Measurements from ENCODE around the gene ZNF787.
"Not testable (repeated sequence)": the region's sequence is repeated elsewhere in the genome, so short reads cannot be mapped to it uniquely, and the experiment has no call there.

Gene ZNF787

DNA sequence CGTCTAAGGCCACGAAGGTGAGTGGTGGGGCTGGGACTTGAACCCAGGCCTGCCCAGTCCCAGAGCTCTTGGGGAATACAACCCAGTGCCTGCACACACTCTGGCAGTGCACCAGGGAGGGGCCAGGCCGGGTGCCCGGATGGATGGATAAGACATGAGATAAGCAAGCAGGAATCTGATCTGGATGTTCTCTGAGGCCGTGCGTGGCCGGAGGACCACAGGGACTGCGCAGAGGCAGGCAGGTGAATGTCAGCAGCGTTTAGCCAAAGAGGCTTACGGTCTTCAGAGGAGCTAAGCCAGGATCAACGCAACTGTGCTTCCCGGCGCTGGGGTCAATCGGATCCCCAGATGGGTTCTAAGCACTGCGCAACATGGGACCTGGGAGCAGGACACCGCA lies 1.5 kb downstream of the ZNF787 start:
- DNase-seq (ENCODE audit: low read depth), result no peak

DNA sequence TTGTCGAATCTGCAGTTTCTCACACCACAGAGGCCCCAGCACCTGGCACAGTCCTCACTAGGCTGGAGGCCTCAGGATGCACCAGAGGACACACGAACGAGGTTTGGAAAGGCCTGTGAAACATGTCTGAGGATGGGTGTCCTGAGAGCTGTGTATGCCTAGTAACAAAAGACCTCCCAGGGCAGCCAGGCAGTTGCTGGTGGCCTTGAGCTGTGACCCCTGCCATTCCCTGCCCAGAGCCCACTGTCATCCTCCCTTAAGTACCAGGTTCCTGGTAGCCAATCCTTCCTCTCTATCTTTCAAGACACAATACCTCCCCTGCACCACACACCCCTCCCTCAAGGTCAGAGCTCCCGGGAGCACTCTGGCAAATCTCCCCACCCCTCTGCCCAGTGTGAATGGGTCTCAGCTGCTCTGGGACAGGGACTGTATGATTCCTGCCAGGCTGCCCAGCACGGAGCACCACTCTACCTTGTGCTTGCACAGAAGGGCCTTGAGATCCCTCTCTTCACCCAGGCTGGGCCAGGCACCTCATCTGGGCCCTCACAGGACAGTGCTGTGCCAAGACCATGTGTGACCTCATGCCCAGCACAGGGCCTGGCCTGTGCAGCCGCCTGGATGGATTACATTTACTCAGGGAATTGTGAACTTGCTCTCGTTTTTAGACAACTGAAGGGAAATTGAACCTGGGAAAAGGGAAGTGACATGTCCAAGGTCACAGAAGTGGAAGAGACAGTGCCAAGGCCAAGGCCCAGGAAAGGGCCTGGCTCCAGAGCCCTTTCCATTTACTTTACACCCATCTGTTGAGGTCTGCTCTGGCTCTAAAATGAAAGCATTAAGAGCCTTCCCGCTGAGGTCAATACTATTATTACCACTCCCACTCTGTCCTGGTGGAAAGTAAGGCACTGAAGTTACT lies 2.2 kb downstream of the ZNF787 start:
- DNase-seq (ENCODE audit: low read depth), result no peak

DNA sequence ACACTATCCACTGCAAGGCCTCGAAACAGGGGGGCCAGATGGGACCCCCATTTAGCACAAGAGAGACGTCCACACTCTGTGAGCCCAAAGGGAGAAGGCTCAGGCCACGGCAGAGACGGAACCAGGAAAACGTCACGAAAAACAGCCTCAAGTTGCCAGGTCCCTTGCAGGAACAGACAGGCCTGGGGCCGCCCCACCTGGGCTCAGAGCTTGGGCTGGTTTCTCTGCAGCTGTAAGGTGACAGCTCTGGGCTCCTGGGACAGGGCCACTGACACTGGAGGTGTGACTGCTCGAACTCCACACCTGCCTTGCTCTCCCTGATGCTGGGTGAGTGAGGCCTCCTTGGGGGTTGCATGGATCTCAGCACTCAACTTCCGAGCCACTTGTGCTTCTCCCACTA lies 3.2 kb downstream of the ZNF787 start:
- no peak for DNase-seq (ENCODE audit: low read depth)

DNA sequence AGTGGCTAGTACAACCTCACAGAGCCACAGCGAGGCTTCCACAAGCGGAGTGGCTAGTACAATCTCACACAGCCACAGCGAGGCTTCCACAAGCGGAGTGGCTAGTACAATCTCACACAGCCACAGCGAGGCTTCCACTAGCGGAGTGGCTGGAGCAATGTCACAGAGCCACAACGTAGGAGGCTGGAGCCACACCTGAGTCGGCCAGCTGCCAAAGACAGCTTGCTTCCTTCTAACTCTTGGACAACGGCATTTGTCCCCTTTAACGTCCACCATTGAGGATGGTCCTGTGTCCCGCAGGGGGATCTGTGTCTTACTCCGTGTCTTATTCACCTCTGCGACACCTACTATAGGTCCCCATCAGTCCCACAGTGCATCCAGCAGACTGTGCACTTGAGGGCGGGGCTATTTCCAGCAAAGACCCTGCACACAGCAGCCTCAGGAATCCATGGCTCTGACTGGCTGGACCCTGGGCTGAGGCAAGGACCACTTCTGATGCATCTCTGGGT lies 3.7 kb downstream of the ZNF787 start:
- no peak for DNase-seq (ENCODE audit: low read depth)

DNA sequence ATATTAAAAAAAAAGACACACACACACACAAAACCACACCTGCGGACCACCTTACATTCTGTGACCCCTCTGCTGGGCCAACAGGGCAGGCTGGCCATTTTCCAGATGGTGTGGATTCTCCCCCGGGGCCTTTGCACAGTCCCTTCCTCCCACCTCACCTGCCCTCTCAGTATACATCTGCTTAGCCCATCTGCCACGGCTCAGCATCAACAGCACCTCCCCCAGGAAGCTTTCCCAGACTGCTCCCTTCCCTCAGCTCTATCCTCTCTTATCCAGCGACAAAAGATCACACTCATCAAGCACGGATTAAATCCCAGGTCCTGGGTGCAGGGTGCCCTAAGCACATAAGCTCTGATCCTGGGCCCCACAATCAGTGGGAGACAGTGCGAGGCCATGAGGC lies 4.5 kb downstream of the ZNF787 start:
- DNase-seq (ENCODE audit: low read depth), result no peak

DNA sequence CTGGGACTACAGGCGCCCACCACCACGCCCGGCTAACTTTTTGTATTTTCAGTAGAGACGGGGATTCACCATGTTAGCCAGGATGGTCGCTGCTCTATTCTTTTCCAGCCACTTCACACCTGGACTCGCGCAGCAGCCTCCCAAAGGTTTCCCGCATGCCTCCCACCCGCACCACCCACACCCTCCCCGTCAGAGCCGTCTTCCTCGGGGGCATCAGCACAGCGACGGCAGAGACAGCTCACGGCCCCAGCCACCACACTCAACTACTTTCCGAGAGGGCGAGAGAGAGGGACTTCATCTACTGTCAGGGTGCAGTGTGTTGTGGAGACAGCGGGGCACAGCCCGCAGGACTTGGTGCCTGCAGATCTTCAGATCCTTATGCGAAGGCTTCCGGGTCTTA lies 5.6 kb downstream of the ZNF787 start:
- DNase-seq (ENCODE audit: low read depth), result no peak

DNA sequence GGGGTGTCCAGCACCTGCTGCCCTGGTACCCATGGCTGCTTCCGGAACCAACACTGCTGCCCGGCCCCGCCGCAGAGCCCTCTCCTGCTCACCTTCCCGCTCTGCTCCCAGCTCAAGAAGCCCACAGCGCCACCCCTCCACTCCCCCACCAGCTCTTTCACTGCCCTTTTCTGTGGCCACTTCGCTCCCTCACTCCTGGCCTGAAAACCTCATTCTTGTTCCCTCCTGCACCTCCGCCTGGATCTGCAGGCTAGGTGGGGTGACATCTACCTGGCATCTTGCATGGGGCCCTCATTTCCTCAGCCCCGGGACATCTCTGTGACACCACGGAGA lies 6.4 kb downstream of the ZNF787 start:
- DNase-seq (ENCODE audit: low read depth), result no peak

DNA sequence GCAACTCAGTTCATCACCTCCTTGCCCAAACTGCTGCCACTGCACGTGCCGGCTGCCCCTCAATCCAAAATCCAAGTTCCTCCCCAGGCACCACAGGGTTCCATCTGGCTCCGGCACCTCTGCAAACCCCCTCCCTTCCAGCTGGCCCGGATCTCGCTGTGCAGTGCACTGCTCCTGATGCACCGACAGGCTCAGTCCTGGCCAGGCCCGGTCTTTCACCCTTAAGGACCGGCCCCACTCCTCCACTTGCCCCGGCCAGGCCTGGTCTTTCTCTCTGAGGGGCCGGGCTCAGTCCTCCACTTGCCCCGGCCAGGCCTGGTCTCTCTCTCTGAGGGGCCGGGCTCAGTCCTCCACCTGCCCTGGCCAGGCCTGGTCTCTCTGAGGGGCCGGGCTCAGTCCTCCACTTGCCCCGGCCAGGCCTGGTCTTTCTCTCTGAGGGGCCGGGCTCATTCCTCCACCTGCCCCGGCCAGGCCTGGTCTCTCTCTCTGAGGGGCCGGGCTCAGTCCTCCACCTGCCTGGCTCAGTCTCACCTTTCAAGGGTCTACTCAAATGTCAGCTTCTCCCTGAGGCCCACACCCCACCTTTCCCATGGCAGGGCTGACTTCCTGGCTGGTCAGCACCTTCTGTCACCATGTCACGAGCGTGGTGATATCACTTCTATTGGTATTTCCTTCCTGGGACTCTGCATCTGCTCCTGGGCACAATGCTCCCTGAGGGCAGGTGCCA lies 6.9 kb downstream of the ZNF787 start:
- DNase-seq (ENCODE audit: low read depth), result no peak

DNA sequence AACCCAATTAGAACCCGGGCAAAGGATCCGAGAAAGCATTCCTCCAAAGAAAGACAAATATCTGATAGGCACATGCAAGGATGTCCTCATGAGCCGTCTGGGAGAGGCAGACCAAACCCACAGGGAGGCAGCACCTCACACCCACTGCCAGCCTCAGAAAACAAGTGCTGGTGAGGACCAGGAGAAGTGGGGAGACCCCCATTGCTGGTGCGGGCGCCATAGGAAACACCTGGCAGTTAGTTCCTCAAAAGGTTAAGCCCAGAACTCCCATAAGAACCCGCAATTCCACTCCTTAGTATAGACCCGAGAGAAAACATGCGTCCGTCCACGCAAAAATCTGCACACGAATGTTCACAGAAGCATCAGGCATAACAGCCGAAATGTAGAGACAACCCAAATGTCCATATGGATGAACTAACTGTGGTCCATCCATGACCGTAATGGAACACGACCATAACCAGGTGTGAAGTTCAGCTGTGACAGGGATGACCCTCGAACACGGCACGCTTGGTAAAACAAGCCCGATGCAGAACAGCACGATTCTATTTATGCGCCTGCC lies 7.9 kb downstream of the ZNF787 start:
- DNase-seq (ENCODE audit: low read depth), result no peak

DNA sequence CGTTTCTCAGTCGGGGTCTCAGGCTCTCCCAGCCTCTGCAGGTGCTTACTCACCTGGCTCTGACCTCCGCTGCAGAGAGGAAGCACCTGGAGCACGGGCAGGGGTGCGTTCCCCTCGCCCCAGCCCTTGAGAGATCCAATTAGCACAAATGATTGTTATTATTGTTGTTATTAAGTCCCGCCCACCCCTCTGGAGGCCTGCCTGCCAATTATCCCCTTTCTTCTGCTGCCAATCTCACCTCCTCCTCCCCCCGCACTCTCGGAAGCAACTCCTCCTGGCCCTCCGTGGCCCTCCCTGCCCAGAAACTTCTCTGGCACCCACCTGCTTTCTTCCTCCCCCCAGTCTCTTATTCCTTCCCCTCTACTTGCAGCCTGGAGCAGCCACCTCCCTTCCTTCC lies 8.8 kb downstream of the ZNF787 start:
- DNase-seq (ENCODE audit: low read depth), result no peak

DNA sequence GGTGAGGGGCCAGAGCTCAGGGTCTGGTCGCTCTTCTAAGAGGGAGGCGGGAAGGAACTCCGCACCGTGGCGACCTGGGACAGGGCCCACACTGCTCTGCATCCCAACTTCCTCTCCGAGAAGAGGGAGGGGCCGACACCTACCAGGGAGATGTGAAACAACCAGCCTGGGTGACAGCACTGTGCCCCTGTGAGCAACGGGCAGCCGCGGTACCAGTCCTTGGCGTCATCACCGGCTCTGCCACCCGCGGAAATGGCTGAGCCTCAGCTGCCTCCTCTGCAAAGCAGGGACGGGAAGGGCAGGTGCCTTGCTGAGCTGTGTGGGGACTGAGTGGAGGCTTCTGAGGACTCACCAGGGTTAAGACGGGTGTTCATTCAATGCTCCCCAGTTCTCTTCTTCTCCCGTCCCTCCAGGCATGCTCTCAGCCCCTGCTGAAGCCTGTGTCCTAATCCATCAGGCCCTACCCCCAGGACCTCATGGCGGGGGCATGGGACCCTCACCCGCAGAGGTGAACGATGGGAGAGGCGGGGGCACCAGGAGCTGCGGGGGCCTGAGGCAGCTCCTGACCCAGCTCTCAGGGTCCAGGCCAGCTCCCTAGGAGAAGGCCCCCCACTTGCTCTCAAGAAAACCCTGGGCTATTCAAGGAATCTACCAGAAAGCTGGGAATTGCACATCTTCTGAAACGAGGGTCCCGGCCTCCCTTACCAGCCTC lies 9.3 kb downstream of the ZNF787 start:
- peak; percentile 17 for DNase-seq (ENCODE audit: low read depth)

DNA sequence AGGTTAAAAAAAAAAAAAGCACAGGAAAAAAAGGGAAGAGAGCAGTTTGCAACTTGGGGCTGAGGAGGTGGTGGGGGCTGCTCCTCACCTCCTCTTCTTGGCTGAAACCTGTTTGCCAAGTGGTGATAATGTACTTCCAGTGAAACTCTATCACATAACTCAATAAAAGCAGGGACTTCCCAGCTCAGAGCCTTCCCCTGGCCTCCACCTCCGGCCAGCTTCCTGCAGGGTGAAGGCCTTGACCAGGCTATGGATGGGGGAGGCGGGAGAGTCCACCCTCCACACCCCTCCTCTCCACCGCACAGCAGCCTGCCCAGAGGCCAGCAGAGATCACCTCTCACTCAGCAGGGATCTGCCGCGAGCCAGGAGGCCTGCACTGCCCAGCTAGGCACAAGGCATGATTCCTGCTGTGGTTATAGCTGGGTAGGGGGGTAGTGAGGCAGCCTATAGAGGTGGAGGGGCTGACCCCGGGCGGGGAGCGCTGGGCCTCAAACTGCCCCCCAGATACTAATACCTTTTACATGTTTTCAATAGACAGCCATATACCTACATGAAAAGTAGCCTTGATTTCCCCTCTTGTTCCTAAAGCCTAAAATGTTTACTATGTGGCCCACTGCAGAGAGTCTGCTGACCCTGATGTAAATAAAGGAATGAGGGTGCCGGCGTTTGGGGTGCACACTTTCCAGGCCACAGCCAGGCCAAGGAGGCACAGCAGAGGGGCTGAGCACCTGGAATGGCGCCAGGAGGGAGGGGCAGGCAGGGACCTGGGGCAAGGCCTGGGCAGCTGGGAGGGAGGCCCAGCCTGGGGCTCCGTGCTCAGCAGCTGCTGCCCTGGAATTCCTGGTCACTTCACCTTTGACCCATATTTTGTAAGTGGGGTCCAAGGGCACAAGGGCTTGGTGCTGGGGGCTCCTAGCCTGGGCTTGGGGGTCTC lies 10.3 kb downstream of the ZNF787 start:
- DNase-seq (ENCODE audit: low read depth), result no peak

DNA sequence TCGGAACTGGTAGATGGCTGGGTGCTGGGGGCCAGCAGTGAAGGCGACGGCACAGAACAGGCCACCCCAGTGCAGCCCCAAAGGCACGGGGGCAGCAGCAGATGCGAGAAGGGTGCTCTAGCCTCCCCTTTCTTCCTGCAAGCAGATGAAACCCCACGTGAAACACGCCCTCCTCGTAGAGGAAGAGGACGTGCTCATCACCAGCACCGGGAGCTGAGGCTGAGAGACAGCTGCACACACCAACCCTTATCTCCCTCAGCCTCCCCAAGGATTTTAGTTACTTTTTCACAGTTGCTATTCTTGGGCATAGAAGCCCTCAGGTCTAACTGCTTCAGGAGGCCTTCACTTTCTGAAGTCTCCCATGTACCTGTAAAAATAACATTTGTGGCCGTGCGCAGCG lies 11.9 kb downstream of the ZNF787 start:
- no peak for DNase-seq (ENCODE audit: low read depth)

DNA sequence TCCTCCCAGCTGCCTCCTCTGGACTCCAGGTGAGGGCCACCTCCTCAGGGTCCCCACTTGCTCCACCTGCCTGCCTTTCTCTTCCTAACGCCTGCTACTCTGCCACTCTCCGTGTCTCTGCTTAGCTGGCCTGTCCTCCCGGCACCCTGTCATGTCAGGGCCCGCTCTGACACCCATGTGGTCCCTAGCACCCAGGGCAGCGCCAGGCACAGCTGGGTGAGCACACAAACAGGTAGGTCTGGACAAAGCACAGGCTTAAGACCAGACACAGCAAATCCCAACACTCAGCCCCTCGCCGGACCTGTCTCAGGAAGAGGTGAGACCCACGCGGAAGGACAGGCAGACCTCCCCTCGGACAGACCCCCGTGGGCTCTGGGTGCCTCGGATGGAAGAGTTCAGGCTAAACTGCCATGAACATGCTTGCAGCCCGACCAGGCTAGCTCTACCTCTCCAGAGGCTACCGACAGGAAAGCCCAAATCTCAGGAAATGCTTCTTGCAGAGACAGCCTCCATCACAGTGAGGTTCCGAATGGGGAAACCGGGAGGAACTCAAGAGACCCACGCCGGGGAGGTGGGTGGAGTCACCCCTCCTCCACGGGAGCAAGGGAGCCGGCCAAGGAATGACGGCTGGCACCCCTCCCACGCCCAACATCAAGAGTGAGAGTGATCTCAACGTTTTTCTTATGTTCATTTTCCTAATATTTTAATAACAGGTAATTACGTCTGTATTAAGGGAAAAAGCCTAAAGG lies 12.5 kb downstream of the ZNF787 start:
- no peak for DNase-seq (ENCODE audit: low read depth)

DNA sequence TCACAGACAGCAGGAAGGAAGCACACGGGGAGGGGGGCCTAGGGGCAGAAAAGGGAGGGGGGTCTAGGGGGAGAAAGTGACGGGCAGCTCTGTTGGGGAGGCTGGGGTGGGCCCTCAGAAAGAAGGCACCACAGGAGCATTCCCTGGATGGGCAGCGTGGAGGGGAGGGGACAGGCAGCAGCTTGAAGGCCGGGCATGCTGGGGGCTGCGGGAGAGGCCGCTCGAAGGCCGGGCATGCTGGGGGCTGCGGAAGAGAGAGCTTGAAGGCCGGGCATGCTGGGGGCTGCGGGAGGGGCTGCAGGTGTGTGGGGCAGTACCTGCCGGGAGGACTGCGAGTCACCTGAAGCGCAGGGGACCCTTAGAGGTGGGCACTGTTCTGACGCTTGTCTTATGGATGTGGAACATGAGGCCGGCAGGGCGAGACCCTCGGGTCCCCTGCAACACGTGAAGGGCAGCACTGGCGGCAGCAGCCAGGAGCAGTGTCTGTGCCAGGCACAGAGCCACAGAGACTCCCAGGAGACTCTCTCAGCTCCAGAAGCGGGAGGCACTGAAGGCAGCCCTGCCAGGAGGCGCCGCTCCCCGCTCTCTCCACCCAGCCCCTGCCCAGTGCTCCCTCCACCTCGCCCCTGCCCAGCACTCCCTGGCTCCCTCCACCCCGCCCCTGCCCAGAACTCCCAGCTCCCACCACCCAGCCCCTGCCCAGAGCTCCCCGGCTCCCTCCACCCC lies 13.3 kb downstream of the ZNF787 start:
- DNase-seq (ENCODE audit: low read depth), result no peak

DNA sequence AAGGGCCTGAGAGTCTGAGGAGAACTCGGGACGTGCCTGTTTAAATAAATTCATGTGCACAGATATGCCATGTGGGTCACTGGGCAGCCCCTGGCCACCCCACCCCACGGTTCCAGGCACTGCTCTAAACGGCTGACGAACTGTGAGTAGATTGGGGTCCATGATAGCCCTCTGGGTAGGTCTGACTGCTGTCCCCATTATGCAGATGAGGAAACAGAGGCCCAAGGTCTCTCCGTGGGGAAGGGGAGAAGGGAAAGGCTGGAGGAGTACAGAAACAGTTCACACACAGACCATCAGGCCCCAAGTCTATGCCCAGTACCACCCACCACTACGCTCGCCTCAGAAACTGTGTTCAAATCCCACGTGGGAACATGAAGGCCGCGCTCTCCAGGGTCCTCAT lies 14.1 kb downstream of the ZNF787 start:
- no peak for DNase-seq (ENCODE audit: low read depth)

DNA sequence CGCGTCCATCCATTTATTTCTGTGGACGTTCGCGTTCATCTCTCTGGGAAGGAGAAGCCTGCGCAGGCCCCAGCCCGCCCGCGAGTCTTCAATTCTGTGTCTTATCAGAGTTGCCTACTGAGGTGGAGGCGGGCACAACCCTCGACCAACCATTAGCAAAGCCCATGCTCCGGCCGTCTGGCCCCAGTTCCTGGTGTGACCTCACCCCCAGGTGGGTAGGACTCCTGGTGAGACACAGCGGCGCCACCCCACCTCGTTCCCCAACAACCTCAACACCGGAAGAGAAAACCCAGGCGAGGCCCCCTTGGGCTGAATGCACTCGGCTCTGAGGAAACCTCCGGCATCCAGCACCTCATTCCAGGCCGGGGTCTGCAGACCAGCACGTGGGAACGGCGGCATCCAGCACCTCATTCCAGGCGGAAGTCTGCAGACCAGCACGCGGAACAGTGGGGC lies 14.7 kb downstream of the ZNF787 start:
- no peak for DNase-seq (ENCODE audit: low read depth)

DNA sequence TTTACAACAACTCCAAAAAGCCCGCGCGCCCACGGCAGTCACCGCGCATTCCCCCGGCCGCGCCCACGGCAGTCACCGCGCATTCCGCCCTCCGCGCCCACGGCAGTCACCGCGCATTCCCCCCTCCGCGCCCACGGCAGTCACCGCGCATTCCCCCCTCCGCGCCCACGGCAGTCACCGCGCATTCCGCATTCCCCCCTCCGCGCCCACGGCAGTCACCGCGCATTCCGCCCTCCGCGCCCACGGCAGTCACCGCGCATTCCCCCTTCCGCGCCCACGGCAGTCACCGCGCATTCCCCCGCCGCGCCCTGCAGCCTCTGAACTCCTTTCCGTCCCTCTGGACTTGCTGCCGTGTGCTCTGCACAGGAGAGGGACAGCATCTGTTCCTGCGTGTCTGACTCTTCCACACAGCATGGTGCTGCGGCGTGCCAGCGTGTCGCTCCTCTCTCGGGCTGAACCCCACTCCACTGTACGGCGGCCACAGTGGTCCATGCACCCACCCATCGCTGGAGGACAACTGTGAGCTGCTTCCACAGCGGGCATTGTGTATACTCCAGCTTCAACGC lies 15.2 kb downstream of the ZNF787 start:
- not testable (repeated sequence) for DNase-seq (ENCODE audit: low read depth)

DNA sequence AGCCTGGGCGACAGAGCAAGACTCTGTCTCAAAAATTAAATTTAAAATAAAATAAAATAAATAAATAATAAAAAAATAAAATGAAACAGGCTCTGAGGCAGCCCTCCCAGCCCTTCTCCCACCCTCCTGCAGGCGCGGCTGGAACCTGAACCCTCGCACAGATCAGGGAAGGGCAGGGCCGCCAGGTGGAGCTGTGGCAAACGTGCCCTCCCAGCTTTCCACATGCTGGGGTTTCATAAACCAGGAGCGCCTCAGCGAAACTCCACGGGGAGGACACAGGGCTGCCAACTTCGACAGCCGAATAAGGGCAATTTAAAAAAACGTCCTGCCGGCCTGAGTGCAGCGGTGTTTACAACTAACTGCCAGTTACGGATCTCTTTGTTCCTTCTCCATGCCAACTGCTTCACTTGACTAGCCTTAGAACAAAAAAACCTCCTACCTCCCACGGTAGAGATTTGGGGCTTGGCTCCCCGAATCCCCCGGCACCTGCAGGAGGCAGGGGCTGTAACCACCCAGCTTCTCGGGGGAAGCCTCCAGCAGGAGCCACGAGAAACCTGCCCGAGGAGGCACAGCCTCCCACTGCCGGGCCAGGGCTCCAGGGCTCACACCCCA lies 15.9 kb downstream of the ZNF787 start:
- DNase-seq (ENCODE audit: low read depth), result peak; percentile 23

All from activated T-cell treated with anti-CD3 and anti-CD28 coated beads for 24 hours (primary cell).